Hematopoietic multipotent progenitor cell treated with erythropoietin and hydrocortisone succinate and interleukin-3 and kit ligand, for 15 days (in vitro differentiated cells): ENCODE data around the gene POU5F1.
"Not testable (repeated sequence)": the region's sequence is repeated elsewhere in the genome, so short reads cannot be mapped to it uniquely, and the experiment has no call there.

ENCODE experiments used
- DNase-seq: peaks from one replicate; pipeline ENCODE4 v3.0.0-alpha.2; 2015; ENCODE audit warnings: low spot score

POU5F1 gene

DNA sequence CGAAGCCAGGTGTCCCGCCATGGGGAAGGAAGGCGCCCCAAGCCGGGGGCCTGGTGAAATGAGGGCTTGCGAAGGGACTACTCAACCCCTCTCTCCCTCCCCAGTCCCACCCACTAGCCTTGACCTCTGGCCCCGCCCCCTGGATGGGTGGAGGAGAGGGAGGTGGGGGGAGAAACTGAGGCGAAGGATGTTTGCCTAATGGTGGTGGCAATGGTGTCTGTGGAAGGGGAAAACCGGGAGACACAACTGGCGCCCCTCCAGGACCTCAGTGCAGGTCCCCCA lies at the start of gene POU5F1:
Gene POU5F1 (minus strand): TSS at position 83 of the 282 bp plus-strand sequence. CDS start 62 bp downstream, at position 21.
- DNase-seq = no peak

DNA sequence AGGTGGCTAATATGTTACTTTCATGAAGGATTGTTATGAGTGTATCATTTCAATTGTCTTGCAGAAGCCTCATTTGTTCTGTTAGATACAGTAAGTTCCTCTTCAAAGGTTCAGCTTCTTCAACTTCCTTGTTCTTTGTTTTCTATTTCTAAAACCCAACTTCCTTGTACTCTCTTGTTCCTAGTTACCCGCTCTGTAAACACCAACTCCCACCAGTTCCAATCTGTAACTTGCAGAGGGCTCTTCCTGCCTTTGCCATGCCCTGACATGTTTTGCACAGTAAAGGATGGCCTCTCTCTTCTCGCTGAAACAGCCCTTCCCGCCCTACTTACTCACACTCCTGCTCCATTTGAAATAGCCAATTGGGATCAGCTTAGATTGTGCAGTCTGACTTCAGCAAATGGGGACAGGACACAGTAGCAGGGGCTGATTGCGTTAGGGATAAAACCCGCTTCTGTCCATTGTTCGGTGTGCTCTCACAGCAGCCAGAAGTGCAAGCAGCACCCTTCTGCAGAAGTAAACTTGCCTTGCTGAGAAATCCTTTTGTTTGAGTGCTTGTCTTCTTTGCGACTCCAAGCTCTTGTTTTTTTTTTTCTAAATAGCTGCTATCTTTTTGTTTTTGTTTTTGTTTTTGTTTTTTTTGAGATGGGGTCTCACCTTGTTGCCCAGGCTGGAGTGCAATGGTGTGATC lies 45.9 kb upstream of the POU5F1 start:
- DNase-seq = no peak

DNA sequence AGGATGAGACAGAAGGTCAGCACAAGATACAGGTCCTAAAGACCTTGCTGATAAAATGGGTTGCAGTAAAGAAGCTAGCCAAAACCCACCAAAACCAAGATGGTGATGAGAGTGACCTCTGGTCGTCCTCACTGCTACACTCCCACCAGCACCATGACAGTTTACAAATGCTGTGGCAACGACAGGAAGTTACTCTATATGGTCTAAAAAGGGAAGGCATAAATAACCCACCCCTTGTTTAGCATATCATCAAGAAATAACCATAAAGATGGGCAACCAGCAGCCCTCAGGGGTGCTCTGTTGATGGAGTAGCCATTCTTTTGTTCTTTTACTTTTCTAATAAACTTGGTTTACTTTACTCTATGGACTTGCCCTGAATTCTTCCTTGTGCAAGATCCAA lies 44.7 kb upstream of the POU5F1 start:
- not testable (repeated sequence) for DNase-seq

DNA sequence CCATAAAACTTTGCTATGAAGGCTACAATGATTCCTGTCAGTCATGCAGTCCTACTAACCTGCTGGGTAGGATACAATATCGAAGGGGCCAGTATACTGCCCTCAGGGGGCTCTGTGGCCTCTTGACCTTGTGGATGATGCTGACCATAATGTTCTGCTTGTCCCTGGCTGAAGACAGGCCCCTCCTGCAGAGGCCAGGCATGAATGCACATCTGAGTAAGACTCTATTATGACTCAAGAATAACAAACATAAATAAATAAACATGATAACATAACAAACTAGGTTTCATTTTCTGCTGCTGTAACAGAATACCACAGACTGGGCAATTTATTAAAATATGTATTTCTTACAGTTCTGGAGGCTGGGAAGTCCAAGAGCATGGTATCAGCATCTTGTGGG lies 44.0 kb upstream of the POU5F1 start:
- no peak for DNase-seq

DNA sequence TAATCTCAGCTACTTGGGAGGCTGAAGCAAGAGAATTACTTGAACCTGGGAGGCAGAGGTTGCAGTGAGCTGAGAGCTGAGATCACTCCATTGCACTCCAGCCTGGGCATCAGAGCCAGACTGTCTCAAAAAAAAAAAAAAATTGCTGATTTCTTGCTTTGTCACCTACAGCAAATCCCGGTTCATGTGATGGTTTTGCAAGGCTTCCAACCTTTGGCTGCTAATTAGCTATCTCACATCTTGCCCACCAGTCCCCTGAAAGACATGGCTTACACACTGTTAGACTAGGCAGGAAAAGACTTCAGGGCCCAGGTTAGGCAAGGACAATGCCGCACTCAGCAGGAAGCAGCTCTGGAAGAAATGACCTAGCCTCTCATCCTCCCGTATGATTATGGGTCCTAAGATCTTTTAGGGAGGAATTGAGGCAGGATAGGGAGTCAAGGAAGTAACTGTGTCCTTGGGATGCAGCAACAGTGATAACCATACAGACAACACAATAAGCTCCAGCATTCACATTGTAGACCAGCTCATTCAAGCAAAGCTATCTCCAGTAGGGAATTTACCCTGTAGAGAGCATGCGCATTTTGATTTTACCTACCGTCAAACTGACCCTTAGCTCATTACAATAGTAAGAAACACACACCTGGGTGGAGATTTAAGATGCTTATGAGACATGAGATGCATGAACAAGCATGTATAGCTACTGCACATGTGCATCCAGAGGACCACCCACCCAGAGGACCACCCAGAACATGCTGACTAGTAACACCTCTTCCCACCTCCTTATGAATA lies 40.5 kb upstream of the POU5F1 start:
- no peak for DNase-seq

DNA sequence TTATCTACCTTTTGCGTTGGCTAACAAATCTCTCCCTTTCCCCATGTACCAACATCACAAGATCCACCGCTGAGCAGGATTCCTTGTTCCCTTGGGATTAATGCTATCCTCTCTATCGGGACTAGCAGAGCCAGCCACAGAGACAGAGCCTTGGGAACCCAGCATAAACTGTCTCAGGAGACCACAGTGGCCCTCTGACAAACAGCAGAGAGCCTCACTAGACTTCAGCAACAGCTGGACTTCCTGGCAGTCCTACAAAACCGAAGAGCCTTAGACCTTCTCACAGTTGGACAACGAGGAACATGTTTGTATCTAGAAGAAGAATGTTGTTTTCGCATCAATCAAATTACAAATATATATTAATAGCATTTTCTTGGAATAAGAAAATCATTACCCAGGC lies 39.6 kb upstream of the POU5F1 start:
- DNase-seq = no peak

DNA sequence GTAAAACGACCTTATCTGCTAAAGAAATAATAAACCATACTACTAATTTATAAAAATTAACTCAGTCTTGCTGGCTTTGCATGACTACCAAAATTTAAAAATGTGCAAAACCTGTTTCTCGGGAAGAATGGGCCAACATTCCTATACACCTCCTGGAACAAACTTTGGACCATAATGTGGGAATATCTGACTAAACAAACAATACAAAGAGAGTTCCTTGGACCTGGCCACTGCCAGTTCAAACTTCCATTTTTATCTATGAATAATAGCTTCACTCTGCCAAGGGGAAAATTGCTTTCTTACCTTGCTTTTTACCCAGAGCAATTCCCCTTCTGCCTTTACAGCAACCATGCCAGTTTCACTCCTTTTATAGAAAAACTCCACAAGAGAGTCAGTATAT lies 38.7 kb upstream of the POU5F1 start:
- no peak for DNase-seq

DNA sequence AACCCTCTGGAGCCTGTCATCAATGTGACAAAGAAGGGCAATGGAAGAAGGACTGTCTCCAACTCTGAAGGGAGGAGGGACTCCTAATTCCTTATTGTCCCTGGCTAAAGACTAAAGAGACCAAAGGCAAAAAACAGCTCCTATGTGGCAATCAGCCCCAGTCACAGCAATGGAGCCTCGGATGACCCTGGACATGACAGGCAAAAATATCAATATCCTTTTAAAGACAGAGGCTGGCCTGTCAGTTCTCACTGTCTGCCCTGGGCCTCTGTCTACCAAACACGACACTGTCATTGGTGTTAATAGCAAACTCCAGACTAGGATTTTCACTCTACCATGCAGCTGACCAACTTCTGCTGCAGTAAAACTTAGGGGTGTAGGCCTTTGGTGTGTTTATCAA lies 38.0 kb upstream of the POU5F1 start:
- DNase-seq = no peak

DNA sequence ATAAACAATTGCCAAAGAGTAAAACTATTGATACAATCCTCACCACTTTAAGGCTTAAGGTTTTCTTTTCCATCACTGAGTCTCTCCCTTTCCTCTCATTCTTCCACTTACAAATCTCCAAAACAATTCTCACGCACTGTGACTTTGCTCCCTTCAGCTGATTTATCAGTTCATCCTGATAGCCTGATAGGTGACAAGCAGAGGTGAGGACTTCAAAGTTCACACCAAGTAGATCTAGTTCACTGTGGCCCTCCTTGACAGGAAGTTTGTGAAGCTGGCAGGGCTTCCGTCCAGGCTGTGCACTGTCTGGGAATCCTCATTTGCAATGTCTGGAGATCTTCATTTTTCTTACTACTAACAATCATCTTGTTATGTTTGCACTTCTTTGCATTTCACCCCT lies 35.2 kb upstream of the POU5F1 start:
- DNase-seq = no peak

DNA sequence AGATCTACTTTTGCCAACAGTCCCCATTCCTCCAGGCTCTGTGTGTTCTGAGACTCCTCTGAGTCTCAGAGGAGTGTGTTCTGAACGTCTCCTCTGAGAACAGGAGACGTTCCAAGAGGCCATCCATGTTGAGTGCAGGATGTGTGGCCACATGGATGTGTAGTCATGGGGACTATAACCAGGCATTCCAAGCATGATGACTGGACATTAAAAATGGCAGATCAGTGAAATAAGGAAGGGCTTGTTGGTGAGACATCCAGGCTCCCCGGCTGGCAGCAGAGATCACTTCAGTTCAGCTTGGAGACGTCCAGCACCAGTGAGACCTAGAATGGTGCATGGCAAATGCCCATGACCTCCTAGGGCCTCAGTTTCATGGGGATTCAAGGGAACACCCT lies 34.3 kb upstream of the POU5F1 start:
- DNase-seq = no peak

DNA sequence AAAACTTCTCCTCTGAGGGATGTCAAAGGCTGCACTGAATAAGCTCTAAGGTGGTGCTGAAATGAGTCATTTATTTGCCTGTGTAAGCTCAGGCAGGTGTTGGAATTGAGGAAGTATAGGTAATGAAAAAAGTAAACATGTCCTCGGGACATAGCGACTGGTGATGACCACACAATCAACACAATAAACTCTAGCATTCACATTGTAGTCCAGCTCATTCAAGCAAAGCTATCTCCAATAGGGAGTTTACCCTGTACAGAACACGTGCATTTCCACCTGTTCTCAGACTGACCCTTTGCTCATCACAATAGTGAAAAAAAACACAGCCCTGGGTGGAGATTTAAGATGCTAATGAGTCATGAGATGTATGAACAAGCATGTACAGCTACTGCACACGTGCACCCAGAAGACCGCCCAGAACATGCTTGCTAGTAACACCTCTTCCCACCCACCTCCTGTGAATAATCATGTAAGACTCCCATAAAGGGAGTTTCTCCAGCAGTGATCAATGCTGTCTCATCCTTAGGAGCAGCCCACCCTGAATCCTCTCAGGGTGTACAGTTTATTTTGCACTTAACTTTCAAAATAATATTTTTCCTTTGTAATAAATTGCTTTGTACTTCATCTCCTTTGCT lies 33.0 kb upstream of the POU5F1 start:
- DNase-seq = peak; percentile 69

DNA sequence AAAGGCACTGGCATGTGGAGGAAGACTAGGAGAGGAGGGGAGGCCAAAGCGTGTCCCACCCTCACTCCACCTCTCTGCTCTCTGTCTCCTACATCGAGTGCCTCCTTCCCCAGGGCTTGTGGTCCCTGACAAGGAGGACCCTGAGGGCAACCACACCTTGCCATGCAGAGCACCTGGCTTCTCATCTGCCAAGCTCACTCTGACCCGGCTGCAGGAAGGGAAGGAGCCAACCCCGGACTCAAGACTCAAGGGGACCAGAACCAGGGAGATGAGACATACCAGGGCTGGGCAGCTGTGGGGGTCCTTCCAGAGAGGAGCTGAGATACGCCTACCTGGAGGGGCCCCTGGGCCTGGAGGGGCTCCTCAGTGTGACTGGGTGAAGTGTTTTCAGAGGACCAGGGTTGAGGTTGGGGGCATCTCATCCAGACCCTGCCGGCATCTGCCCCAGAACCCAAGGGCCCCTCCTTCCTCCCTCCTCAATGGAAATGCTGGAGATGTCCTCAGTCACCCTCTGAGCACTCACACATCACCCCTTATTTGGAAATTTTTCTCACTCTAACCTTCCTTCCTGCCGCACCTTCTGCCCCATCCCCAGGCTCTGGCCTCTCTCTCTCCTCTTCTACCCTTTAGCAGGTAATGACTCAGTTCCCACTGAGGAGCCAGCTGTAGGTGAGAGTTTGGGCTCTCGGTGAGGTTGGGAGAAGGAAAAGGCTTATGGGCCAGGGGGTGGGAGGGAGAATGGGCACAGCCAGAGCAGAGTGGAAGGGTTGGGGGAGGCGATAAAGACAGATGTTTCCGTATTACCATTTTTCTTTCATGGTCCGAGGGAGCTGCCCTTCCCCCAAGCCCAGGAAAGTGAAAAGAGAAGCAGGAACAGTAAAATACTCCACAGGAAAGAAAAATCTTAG lies 32.0 kb upstream of the POU5F1 start:
- no peak for DNase-seq

DNA sequence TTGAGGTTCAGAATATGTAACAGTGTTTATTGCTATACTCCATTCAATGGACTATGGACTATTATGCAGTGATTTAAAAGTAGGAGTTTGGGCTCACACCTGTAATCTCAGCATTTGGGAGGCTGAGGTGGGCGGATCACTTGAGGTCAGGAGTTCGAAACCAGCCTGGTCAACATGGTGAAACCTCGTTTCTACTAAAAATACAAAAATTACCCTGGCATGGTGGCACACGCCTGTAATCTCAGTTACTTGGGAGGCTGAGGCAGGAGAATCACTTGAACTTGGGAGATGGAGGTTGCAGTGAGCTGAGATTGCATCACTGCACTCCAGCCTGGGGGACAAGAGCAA lies 28.6 kb upstream of the POU5F1 start:
- not testable (repeated sequence) for DNase-seq

DNA sequence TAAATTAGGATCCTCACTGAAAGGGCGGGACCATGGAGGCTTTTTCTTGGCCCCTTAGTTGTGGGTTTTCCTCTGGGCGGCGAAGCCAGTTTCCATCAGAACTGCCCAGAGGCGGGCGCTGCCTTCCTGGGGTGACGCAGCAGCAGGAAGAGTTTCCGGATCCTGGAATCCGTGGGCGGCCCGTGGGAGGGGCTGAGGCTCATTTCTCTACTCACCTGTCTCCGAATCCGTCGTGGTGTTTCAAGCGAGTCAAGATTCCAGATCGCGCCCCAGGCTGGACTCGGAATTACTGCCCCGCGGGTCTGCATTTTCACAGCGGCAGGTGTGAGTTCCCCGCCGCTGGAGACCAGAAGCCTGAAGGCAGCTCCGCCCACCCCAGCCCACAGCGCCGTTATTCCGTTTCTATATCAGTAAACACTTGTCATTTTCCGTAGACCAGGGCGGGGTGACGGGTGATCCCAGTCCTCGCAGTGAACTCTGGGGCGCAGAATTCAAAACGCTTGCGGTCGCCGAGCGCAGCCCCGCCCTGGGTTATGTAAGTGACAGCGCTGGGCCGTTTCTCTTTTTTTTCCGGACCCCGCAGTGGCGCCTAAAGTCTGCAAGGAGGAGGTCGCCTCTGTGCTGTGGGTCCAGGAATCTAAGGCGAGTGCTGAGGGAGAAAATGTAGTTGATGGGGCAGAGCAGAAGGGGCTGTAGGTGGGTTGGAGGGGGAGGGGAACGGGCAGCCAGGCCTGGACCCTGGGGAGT lies 27.2 kb upstream of the POU5F1 start:
- peak; percentile 93 for DNase-seq

DNA sequence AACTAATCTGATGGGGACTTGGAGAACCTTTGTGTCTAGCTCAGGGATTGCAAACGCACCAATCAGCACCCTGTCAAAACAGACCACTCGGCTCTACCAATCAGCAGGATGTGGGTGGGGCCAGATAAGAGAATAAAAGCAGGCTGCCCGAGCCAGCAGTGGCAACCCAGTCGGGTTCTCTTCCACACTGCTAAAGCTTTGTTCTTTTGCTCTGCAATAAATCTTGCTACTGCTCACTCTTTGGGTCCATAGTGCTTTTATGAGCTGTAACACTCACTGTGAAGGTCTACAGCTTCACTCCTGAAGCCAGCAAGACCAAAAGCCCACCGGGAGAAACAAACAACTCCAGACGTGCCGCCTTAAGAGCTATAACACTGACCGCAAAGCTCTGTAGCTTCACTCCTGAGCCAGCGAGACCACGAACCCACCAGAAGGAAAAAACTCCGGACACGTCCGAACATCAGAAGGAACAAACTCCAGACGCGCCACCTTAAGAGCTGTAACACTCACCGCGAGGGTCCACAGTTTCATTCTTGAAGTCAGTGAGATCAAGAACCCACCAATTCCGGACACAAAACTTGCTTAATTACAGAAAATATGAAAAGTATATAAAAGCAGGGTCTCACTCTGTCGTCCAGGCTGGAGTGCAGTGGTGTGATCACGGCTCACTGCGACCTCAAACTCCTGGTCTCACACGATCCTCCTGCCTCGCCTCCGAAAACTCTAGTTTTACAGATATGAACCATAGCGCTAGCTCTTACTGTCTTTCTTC lies 26.0 kb upstream of the POU5F1 start:
- DNase-seq = not testable (repeated sequence)

DNA sequence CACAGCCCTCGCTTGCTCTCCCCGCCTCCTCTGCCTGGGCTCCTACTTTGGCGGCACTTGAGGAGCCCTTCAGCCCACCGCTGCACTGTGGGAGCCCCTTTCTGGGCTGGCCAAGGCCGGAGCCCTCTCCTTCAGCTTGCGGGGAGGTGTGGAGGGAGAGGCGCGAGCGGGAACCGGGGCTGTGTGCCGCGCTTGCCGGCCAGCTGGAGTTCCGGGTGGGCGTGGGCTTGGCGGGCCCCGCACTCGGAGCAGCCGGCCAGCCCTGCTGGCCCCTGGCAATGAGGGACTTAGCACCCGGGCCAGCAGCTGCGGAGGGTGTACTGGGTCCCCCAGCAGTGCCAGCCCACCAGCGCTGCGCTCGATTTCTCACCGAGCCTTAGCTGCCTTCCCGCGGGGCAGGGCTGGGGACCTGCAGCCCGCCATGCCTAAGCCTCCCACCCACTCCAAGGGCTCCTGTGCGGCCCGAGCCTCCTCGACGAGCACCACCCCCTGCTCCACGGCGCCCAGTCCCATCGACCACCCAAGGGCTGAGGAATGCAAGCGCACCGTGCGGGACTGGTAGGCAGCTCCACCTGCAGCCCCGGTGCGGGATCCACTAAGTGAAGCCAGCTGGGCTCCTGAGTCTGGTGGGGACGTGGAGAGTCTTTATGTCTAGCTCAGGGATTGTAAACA lies 25.0 kb upstream of the POU5F1 start:
- DNase-seq = not testable (repeated sequence)

DNA sequence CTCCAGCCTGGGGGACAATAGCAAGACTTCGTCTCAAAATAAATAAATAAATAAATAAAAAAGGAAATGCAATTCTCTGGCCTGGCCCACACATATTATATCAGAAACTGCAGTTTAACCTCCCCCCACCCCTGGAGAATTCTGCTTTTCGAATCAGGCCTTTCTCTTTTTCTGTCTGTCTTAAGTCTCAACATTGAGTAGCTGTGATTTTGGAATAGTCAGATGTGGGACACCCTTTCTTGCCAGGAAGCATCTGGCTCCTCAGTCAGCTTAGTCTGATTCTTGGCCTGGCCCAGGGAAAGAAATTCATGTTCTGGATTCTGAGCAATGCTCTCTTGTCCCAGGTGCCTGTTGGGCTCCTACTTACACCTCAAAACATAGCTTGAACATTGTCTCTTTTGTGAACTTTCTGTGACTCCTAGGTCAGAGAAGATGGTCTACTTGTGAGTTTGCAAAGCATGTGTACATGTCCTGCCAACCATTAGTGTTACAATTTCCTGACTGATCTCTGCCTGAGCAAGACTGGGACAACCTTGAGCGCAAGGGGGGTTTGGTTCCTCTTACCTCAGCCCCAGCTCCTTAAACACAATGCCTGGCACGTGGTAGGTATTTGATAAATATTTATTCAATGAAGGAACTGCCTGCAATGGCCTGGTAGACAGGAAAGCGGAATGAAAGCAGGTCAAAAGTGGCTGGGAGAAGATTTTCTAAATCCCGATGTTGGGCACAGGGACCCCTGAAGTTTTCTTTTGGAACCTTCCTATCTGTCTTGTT lies 23.8 kb upstream of the POU5F1 start:
- DNase-seq = no peak

DNA sequence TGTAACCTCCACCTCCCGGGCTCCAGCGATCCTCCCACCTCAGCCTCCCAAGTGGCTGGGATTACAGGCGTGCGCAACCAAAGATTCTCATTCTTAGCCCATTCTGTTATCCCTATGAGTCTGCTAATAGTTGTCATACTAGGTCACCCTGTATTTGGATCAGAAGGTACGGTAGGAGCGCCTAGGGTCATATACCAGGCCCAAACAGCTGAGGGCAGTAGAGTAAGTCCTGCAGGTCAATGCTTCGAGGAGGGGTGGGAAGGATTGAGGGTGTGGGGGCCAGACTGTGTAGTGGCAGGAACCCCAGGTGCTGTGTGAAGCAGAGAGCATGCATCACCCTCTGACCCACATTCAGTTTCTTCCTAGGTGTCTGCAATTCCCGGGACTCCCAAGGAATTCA lies 22.7 kb upstream of the POU5F1 start:
- DNase-seq = no peak

DNA sequence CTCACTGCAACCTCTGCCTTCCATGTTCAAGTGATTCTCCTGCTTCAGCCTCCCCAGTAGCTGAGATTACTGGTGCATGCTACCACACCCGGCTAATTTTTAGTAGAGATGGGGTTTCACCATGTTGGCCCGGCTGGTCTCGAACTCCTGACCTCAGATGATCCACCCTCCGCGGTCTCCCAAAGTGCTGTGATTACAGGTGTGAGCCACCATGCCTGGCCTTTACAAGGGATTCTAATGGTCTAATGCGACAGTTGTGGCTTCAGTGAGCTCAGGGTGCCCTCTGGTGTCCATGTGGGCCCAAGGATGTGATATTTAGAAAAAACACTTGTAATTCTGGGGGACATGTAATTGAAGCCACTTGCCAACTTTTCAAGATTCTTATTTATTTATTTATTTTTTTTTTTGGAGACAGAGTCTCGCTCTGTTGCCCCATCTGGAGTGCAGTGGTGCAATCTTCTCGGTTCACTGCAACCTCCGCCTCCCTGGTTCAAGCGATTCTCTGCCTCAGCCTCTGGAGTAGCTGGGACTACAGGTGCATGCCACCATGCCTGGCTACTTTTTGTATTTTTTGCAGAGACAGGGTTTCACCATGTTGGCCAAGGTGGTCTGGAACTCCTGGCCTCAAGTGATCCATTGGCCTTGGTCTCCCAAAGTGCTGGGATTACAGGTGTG lies 22.1 kb upstream of the POU5F1 start:
- peak; percentile 61 for DNase-seq
